Femur (tissue), 1 donor: ENCODE data around the gene KRT86.
"Not testable (repeated sequence)": the region's sequence is repeated elsewhere in the genome, so short reads cannot be mapped to it uniquely, and the experiment has no call there.

Source experiments
- DNase-seq: peaks from one replicate; pipeline ENCODE4 v3.0.0-alpha.2; 2017

KRT86 gene

DNA sequence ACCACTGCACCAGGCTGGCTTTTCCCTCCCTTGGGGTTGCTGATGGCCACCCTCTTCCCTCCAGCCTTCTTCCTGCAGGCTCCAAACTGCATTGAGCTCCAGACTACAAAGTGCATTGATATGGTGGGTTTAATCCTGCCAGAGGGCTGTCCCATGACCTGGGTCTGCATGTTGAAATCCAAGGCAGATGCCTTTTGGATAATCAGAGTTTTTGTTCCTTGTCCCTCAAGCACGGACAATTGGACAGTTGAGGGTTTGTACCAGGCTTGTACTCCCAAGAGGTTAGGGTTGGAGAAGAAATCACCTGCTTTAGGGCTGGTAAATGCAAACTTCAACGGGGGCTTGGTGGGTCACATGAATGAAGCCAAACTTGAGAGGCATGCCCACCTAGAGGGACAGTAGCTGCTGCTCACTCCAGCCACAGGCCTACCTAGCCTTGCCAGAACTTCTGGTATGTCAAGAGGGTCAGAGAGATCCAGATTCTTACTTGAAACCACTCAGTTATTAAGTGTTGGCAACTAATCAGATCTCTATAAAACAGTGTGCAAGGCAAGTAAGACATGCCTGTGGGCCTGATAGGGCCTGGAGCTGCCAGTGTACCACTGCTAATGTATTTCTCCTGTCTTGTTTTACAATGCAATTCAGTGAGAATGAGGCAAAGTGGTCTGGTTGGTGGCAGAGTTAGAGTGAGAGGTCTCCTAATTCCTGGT, 68.5 kb downstream of the KRT86 start:
- no peak for DNase-seq

DNA sequence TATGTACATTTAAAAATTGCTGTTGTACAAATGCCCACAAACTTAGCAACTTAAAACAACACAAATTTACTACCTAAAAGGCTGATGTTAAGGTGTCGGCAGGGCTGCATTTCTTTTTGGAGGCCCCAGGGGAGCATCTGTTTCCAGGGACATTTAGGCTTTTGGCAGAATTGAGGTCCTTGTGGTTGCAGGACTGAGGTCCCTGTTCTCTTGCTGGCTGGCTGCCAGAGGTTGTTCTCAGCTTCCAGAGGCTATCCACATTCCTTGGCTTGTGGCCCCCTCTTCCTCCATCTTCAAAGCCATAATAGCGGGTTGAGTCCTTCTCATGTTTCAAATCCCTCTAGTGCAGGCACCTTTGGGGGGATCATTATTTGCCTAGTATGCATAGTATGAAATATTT, 69.1 kb downstream of the KRT86 start:
- DNase-seq: no peak

DNA sequence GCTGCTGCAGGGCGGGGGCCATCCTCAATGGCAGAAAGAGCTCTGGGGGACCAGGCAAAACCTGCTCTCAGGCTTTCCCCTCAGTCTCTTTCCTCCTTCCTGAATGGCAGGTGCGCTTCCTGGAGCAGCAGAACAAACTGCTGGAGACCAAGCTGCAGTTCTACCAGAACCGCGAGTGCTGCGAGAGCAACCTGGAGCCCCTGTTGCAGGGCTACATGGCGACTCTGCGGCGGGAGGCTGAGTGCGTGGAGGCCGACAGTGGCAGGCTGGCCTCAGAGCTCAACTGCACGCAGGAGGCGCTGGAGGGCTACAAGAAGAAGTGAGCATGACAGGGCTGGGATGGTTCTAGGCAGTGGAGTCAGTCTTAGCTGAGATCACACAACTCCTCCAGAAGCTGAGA, 69.7 kb downstream of the KRT86 start:
- no peak for DNase-seq

DNA sequence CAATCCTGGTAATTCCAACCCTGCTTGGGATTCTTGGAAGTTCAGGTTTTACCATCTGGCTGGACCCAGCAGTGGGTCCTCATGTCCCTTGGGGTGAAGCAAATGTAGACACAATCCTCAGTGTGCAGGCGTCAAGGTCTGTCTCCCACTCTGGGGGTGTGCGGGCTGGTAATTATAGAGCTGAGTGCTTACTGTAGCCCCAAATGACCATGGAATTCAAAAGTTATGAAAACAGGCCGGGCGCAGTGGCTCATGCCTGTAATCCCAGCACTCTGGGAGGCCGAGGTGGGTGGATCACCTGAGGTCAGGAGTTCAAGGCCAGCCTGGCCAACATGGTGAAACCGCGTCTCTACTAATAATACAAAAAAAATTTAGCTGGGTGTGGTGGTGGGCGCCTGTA, 70.6 kb downstream of the KRT86 start:
- not testable (repeated sequence) for DNase-seq

DNA sequence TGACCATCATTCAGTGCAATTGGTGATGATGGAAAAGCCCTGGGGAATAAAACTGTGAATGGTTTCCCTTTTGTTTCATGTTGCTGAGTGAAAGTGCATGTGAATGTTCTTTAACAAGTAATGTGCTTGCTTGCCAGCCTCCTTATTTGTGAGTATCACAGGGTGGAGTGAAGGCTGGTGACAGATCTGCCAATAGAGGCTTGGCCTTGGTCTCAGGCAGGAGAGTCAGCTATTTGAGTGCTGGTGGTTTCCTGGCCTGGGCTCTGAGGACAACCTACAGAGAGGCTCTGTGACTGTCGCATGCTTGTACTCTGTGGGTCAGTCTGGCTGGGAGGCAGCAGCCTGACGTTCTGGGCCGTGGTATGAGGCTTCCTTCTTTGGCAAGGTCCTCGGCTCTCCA, 72.1 kb downstream of the KRT86 start:
- DNase-seq: no peak

DNA sequence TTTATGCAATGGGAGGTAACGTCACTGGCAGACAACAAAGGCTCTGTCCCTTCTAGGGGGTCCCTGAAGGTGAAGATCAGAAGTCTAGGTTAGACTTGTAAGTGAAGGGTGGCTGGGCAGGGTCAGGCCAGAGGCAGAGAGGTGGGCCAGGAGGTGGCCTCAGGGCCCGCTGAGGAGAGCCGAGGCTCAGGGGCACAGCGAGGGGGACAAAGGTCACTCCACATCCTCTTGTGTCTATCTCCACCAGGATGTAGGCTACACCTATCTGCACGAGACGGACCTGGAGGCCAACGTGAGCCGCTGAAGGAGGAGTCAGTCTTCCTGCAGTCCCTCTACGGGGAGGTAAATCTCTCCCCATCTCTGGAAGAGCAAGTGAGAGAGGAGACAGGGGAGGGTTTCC, 72.6 kb downstream of the KRT86 start:
- no peak for DNase-seq

DNA sequence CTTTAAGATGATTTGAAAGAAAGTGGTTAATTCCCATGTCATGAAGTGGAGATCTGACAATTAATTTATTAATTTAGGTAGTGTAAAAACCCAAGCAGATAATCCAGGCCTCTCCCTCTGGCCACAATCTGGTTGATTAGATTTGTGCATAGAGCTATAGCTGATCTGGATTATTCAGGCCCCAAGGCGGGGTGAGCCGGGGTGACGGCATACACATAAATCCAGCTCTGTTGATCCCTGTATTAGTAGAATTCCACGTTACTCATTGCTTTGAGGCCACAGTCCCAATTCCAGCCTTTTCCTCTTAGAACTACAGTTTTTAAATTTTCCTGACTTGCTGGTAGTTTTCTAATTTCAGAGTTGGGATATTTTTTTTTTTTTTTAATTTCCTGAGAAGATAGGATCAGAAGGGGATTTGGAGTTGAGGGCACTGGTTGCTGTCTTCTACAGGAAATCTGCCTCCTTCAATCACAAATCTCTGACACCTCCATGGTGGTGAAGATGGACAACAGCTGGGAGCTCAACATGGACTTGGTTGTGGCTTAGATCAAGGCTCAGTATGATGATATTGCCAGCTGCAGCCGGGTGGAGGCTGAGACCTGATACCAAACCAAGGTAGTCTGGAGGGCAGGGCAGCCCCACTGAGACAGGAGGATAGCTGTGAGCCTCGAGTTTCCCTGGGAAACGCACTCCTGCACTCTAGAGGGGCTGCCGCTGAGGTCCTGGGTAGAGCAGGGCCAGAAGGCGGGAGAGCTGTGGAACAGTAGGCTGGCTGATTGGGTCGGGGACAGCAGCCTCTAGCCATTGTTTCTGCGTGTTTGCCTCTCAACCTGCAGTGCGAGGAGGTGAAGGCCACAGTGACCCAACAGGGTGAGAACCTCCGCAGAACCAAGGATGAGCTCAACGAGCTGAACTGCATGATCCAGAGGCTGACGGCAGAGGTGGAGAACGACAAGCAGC, 73.4 kb downstream of the KRT86 start:
- DNase-seq: peak; percentile 43

DNA sequence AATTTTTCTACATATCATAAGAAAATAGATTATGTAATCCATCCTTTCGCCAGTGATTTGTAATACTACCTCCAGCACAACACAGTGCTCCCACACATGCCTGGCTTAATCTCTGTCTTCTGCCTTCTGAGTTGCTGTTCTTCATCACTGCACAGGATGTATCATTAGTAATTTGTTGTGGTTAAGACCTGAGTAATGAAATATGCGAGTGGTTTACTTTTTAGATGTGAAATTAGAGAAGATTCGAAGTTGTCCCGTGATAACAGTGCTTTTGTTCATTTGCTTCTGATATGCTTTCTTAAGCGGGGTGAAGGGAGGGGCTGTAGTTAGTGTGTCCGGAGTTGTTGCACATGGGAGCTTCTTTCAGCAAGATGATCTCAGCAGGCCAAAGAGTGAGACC, 74.8 kb downstream of the KRT86 start:
- DNase-seq: no peak

DNA sequence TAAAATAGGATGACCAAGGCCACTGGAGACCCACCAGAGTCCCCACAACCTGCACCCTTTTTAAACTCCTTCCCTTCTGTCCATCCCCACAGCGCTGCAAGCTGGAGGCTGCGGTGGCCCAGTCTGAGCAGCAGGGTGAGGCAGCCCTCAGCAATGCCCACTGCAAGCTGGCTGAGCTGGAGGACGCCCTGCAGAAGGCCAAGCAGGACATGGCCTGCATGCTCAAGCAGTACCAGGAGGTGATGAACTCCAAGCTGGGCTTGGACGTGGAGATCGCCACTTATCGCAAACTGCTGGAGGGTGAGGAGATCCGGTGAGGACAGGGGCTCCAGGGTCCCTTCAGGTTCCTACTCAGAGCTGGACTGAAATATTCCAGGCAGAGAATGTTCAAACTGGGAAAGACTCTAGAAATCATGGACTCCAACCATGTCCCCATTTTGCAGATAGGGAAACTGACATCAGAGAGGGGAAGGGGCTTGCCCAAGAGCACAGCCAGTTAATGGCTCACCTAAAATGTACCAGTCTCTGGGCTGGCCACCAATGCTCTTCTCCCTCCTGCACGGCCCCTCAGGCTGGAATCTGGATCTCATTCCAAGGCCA, 75.7 kb downstream of the KRT86 start:
- DNase-seq: peak; percentile 8

DNA sequence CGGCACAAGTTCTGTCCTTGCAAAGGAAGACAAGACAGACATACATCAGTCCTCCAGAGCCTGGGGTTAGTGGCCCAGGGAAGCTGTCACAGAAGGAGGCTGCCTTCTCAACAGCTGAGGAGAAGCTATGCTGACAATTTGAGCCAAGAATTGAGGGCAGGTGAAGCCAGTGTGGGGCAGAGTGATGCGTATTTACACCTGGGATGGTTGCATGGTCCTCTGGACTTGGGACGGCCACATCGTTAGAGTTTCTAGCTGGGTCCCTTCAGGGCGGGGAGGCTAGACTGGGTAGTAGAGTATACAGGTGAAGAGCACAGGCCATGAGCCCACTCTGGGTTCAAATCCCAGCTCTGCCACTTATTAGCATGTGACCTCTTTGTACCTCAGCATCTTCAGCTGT, 76.3 kb downstream of the KRT86 start:
- DNase-seq: peak; percentile 4

DNA sequence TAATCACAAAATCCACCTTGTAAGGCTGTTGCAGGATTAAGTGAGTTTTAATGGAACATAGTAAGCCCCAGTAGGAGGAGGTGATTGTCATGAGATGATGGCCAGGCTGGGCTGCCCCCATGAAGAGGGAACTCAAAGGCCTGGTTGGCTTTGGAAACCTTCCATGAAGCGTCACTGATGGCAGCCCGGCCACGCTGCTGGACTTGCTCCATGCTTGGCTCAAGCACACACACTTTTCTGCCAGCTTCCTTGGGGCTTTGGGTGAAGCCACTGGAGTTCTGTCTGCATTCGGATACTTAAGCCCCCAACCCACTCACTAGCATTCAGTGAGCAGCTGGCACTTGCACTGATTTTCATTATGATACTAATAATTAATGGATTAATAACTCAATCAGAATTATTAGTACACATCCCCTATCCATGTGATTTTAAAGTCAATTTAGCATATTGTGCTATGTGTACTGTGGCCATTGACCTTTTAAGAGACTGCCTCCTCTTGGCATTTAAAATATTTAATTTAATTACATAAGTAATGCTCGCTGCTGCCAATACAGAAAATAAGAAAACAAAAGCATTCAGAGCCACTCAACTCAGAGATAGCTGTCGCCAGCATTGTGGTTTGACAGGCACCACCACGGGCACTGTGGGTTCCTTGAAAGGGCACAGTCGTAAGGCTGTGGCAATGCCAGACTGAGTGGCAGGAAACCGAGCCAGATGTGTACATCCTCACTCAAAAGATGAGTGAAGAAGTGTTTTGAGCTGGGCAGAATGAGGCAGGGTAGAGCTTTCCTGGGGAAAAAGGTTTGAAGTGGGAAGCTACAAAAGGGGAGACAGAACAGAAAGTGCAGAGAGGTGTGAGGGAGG, 77.0 kb downstream of the KRT86 start:
- peak; percentile 48 for DNase-seq

DNA sequence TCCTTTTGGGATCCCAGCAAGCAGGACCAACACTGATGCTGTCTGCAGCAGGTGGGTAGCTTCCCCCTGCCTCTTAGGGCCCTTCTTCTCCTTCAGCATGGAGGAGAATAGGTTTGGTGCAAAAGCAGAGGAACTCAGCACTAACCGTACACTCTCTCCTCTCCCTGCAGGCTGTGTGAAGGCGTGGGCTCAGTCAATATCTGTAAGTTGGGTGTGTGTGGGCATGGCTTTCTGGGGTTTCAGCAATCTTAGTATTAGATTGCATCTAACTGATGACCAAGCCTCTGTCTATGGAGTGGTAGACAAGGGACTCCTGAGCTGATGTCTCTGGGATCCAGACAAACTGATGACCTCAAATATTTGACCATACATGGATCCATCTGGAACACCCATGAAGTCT, 78.5 kb downstream of the KRT86 start:
- DNase-seq: peak; percentile 0

DNA sequence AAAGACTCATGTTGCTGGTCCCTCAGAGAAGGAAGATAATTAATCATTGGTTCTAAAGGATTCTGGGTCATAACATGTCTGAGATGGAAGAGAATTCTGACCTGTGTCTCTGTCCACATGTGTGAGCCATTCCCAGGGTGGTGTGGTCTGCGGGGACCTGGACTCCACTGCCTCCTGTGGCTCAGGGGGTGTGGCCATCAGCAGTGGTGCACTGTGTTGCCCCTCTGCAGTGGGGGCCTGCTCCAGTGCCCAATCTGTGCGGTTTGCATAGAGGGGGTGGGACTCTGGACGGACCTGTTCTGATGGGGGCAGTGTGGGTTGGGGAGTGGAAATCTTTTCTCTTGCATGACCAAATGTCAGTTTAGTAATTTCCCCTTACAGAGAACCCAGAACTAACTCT, 79.3 kb downstream of the KRT86 start:
- no peak for DNase-seq

DNA sequence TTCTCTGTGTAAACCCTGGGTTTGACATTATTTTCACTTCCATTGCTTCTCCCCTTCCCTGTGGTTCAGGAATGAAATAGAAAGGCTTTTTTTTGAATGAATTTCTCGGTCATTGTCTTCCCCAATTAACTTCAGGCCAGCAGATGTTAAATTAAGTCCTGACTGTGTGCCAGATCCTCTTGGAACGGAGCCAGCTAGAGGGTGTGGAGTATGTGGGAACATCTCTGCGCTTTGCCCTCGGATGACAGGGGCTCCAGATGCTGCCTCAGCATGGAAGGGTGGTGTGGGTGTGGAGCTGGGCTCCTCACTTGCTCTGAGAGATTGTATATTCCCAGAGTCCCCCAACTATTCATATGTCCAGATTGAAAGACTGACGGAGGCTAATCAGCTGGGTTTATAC, 79.8 kb downstream of the KRT86 start:
- peak; percentile 34 for DNase-seq

DNA sequence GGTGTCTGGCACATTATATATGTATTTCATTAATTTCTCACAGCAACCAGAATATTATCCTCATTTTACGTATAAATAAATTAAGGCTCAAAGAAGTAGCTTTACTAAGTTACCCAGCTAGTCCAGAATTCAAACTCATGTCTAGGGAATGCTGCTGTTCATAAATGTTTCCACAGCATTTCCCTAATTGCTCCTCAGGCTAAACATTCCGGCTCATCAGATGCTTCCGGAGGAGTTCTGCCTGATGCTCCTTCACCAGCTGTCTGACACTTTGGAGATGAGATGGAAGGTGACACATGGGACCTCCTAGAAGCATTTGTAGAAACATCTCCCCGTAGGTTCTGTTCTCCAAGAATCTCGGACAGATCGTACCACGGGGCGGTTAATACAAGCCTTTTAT, 80.7 kb downstream of the KRT86 start:
- peak; percentile 1 for DNase-seq

DNA sequence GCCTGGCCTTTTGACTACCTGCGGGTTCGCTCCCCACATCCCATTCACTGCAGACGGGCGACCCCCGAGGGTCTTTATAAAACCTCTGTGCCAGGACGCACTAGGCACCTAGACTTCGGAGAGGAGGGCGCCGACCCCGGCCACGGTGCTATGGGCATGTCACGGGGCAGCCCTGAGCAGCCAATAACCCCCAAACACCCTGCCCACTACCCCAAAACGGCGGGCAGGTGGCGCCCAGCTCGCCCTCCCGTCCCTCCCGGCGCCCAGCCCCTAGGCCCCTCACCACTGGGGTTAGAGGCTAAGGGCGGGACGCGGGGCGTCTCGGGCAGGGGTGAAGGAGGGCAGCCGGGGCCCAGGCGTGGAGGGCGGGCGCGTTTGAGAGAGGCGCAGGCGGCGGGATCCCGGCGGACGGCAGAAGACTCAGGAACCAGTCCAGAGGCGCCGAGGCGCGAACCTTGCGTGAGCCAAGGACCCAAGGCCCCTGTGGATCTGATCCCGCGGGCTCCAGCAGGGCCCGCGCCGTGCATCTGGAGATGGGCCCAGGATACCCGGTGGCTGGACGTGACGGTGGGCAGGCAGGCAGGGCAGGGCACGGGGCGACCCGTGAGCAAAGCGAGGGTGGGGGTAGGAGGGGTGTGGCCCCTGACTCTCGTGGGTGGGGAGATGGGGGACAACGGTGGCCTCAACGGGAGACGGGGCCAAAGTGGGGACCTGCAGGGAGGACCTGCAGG, 81.8 kb downstream of the KRT86 start:
- peak; percentile 10 for DNase-seq

DNA sequence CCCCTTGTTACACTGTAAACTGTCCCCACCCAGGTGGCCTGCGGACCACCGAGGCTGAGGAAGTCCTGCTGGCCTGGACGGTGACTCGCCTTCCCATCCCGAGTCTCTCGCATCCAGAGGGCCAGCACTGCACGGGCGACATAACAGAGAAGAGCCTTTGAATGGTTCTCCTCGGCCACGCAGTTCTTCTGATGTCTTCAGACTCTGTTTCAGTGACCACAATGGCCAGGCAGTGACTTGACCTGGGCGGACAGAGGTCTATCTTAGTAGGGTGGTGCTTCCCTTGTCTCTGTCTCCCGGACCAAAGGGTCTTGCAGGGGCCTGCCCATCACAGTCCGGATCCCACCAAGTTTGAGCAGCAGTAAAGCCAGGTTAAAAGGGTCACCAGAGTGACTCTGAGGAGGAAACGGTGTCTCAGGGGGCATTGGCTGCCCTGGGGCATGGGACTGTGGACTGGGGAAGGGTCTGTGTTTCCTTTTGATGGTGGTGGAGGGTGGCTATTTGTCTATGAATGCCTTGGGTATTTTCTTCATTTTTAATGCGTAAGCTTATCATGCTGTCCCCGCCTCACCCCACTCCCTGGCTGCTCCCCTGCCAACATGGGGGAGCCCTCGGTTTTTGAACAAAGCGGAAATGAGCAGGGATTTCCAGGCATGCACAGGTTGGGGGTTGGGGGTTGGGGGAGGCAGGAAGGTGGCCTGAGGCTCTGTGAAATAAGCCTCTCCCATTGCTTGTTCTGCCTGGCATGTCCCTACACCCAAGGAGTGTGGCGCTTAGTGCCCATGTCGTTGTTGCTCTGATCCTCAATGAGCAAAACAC, 82.5 kb downstream of the KRT86 start:
- DNase-seq: peak; percentile 7
